GM10266 (cell line): ENCODE measurements around the gene ERN1.

Experiments used
- DNase-seq: peaks from one replicate; pipeline ENCODE4 v3.0.0; 2012; ENCODE audit errors: extremely low spot score
- TF ChIP-seq, protein P1 (sequence below): IDR thresholded peaks from 2 replicates; pipeline ENCODE4 v1.5.1; 2012; ENCODE audit warnings: mild to moderate bottlenecking, low read depth; ENCODE audit not compliant: control insufficient read depth, insufficient read depth; ENCODE audit errors: missing control alignments

ERN1 gene

GRCh38 chr17:64095144-64095882, 34.6 kb downstream of the ERN1 start:
- TF ChIP-seq, protein P1, sequence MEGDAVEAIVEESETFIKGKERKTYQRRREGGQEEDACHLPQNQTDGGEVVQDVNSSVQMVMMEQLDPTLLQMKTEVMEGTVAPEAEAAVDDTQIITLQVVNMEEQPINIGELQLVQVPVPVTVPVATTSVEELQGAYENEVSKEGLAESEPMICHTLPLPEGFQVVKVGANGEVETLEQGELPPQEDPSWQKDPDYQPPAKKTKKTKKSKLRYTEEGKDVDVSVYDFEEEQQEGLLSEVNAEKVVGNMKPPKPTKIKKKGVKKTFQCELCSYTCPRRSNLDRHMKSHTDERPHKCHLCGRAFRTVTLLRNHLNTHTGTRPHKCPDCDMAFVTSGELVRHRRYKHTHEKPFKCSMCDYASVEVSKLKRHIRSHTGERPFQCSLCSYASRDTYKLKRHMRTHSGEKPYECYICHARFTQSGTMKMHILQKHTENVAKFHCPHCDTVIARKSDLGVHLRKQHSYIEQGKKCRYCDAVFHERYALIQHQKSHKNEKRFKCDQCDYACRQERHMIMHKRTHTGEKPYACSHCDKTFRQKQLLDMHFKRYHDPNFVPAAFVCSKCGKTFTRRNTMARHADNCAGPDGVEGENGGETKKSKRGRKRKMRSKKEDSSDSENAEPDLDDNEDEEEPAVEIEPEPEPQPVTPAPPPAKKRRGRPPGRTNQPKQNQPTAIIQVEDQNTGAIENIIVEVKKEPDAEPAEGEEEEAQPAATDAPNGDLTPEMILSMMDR = no peak
- DNase-seq = no peak

- TF ChIP-seq, protein P1 = no peak
- DNase-seq = no peak
These were observed 35.5 kb downstream of the ERN1 start for GRCh38 chr17:64094412-64094811.

DNA sequence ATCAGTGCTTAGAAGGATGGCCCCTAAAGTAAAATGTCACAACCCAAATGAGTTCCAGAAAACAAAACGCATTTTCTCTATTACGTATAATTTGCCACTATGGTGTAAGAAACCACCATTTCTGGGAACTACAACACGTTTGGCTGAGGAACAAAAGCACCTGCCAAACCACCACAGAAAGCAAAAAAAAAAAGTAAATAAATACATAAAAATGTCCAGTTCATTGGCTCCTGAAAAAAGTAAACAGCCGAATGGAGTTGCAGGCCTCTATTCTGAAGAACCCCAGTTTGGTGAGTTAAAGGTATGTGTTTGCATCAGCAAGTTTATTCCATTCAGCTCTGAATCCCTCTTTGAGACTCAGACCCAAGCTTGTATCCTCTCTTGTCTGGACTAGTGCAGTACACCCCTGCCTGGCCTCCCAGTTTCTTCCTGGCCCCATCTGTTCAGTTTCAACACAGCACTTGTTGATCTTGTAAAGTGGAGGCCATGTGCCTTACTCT, 36.9 kb downstream of the ERN1 start:
- DNase-seq = no peak
- TF ChIP-seq, protein P1 = no peak

- TF ChIP-seq, protein P1 = no peak
- DNase-seq = no peak
These were observed 37.8 kb downstream of the ERN1 start for GRCh38 chr17:64092113-64092512.

DNA sequence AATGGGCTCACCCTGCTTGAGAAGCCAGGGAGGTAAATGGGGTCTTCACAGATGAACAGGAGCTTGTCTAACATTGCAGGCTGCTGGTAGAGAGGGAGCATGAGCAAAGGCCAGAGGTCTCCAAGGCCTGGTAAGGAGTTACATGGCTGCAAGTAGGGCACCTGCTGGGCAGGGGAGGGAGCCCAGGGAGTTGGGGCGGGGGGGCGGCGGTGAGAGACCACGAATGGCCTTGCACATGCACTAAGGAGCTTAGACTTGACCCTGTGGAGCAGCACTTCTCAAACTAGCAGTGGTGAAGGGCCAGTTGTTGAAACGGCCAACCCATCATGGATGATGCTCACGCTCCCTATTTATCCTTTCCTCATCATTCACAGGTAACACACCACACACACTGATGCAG, 38.4 kb downstream of the ERN1 start:
- TF ChIP-seq, protein P1 = no peak
- DNase-seq = no peak

DNA sequence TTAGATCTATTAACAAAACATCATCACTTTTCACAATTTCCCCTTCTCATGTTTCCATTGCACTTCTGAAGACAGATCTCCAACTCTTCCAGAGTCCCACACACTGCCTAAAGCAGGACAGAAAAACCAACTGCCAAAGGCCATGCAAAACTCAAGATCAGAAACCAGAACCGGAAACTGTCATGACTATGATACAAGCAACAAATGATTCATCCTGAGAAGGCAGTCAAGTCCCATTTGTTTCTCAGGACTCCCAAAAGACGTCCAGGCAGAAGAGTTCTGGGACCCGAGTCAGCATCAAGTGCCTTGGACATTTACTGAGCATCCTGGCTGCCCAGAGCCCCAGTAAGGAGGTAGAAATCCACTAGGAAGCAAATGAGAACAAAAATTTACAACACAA, 38.8 kb downstream of the ERN1 start:
- peak; percentile 42 for DNase-seq
- TF ChIP-seq, protein P1 = no peak

DNA sequence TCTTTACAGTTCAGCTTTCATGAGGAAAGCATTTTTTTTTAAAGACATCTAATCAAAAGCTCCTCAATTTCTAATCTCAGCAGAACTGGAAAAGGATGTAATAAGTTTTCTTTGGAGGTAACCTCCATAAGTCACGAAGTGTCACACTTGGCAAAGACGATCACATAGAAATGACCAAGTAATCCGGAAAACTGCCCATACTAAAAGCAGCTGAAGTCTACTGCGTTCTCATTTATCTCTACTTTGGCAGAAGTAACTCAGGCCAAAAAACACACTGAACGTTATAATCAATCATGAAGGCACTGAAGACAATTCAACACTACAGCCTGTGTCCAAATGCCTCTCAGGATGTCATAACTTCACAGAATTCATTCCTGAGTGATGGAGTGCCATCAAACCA, 39.8 kb downstream of the ERN1 start:
- TF ChIP-seq, protein P1 = no peak
- no peak for DNase-seq
